ENCODE measurements around the gene MARCHF10. TPM values are rescaled to one million over a fixed set of nuclear protein-coding genes. Genes with fewer than 3 reads are reported as not detected.

The MARCHF10 gene
- total and polyA plus RNA-seq, 2 donors (not counting 3 experiments of a cell fraction or from before 2014, with no cell fraction given), result 0.11 TPM; not detected in 1

DNA sequence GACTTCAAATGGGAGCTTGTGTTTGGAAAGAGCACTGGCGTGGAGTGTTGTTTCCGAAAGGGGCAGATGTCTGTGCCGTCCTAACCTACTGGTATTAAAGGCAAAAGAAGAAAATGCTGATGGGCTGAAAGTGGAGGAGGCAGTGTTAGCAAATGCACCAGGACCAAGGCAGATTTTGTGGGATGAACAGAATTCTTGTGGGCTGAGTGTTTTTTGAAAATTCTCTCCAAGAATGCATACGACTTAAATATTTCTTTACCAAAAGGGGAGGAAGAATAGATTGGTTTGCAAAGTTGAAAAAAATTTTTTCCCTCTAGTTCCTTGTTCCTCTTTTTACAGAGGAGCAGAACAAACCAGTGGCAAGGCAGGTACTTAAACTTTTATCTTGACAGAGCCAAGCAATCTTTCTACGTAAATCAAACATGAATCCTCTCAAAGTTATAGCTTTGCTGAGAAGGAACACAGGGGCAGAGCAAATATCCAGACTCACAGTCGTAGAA lies 16.8 kb downstream of the MARCHF10 start:
- POLR2A ChIA-PET, result no interaction called here
- intact Hi-C loops (cut with micrococcal nuclease), result no loop called here
- H2AFZ ChIP-seq (ENCODE audit: low read depth, low read length), result no peak overlapping the region

DNA sequence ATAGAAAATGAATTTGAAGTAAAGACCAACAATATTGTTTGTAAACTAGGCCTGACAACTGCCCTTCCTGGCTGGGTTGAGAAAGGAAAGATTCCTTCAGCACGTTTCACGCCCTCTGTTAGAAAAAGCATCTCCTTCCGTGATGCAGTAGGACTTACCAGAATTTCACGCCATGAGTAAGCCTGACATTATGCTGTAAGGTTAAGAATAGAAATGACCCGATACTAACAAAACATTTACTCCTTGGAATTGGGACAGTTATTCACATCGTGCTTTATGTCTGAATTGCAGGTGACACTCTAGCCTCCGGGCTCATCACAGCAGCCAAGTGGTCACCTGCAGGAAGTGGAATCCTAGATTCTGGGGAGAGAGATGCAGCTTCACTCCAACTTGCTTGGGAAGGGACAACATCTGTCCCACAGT lies 17.5 kb downstream of the MARCHF10 start:
- Histone ChIP-seq H2AFZ (ENCODE audit: low read depth, low read length) (no peak overlapping the region), H4K20me1 (replicated peaks; ENCODE audit: control insufficient read depth, extremely low read depth, insufficient read depth, low read length) (no peaks in the 10 kb centered on the region), H3K27me3 (ENCODE audit: control insufficient read depth in 2 of 2, insufficient read depth in 2 of 2, low read length in 2 of 2) (no peaks in the 10 kb centered on the region), H3K27ac (ENCODE audit: insufficient read depth, low read depth, low read length) (no peak overlapping the region), H3K9me1 (replicated peaks; ENCODE audit: control insufficient read depth, extremely low read depth, insufficient read depth, low read length) (no peaks in the 10 kb centered on the region), H3K9me3 (replicated peaks; ENCODE audit: control insufficient read depth, insufficient read depth, low read length) (no peaks in the 10 kb centered on the region), H3K36me3 (ENCODE audit: control insufficient read depth in 2 of 2, extremely low read depth in 1 of 2, insufficient read depth in 2 of 2, low read length in 2 of 2) (no peaks in the 10 kb centered on the region), H3K79me2 (ENCODE audit: control insufficient read depth, insufficient read depth, low read length) (no peaks in the 10 kb centered on the region), H3K4me1 (ENCODE audit: control insufficient read depth, extremely low read depth, insufficient read depth, low read length) (no peaks in the 10 kb centered on the region), H3K9ac (replicated peaks; ENCODE audit: extremely low read depth, insufficient read depth, low read length) (no peak overlapping the region), H3K4me3 (replicated peaks in 1 of 3; ENCODE audit: insufficient read depth in 1 of 3, low read depth in 1 of 3, low read length in 3 of 3) (no peak overlapping the region), H3K4me2 (ENCODE audit: insufficient read depth, low read length) (no peak overlapping the region)
- dilution Hi-C loops (cut with MboI; ENCODE audit: extremely low pct_ligation_motif_present, low sequenced_read_pairs) (no loop called here), intact Hi-C loops (cut with micrococcal nuclease) (no loop called here)
- no peak for FAIRE-seq
- DNase-seq (ENCODE audit: low read depth, low spot score), result no peak
- BruUV-seq (replicated peaks), result no TSS peak
- CTCF ChIA-PET, result no interaction called here
- TF ChIP-seq, protein P1, sequence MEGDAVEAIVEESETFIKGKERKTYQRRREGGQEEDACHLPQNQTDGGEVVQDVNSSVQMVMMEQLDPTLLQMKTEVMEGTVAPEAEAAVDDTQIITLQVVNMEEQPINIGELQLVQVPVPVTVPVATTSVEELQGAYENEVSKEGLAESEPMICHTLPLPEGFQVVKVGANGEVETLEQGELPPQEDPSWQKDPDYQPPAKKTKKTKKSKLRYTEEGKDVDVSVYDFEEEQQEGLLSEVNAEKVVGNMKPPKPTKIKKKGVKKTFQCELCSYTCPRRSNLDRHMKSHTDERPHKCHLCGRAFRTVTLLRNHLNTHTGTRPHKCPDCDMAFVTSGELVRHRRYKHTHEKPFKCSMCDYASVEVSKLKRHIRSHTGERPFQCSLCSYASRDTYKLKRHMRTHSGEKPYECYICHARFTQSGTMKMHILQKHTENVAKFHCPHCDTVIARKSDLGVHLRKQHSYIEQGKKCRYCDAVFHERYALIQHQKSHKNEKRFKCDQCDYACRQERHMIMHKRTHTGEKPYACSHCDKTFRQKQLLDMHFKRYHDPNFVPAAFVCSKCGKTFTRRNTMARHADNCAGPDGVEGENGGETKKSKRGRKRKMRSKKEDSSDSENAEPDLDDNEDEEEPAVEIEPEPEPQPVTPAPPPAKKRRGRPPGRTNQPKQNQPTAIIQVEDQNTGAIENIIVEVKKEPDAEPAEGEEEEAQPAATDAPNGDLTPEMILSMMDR (IDR thresholded peaks at IDR 0.05; ENCODE audit: extremely low read depth in 1 of 2, insufficient read depth in 1 of 2, low read depth in 1 of 2, low read length in 2 of 2), result no peak
- TF ChIP-seq JUN (IDR thresholded peaks at IDR 0.05; ENCODE audit: borderline replicate concordance, insufficient read depth, insufficient read length, low read depth), result no peak
- TF ChIP-seq POLR2AphosphoS5 (IDR thresholded peaks at IDR 0.05; ENCODE audit: insufficient read depth, low read depth, low read length), result no peak
- no peak for TF ChIP-seq POLR2A (IDR thresholded peaks at IDR 0.05; ENCODE audit: low read depth, low read length)
- TF ChIP-seq EZH2 (IDR thresholded peaks at IDR 0.05; ENCODE audit: borderline replicate concordance, low read depth, low read length, severe bottlenecking), result no peak
- no peak for TF ChIP-seq GATA2 (IDR thresholded peaks at IDR 0.05; ENCODE audit: insufficient read depth, insufficient read length, low read depth, low read length)
- no peak for TF ChIP-seq MYC (IDR thresholded peaks at IDR 0.05; ENCODE audit: low read depth, low read length)
- TF ChIP-seq, protein P2, sequence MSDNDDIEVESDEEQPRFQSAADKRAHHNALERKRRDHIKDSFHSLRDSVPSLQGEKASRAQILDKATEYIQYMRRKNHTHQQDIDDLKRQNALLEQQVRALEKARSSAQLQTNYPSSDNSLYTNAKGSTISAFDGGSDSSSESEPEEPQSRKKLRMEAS (IDR thresholded peaks at IDR 0.05; ENCODE audit: insufficient read depth, insufficient read length), result no peak
- TF ChIP-seq FOS (IDR thresholded peaks at IDR 0.05; ENCODE audit: borderline replicate concordance, insufficient read depth, low read length), result no peak
- POLR2A ChIA-PET, result no interaction called here

More for the DNA sequence above, 16.8 kb downstream of the MARCHF10 start:
- no peak for TF ChIP-seq MYC (IDR thresholded peaks at IDR 0.05; ENCODE audit: low read depth, low read length)
- no peak for TF ChIP-seq GATA2 (IDR thresholded peaks at IDR 0.05; ENCODE audit: insufficient read depth, insufficient read length, low read depth, low read length)
- Histone ChIP-seq H3K27me3 (ENCODE audit: control insufficient read depth in 2 of 2, insufficient read depth in 2 of 2, low read length in 2 of 2) (no peaks in the 10 kb centered on the region), H3K4me1 (ENCODE audit: control insufficient read depth, extremely low read depth, insufficient read depth, low read length) (no peaks in the 10 kb centered on the region), H4K20me1 (replicated peaks; ENCODE audit: control insufficient read depth, extremely low read depth, insufficient read depth, low read length) (no peaks in the 10 kb centered on the region), H3K27ac (ENCODE audit: insufficient read depth, low read depth, low read length) (no peak overlapping the region), H3K79me2 (ENCODE audit: control insufficient read depth, insufficient read depth, low read length) (no peaks in the 10 kb centered on the region), H3K9me1 (replicated peaks; ENCODE audit: control insufficient read depth, extremely low read depth, insufficient read depth, low read length) (no peaks in the 10 kb centered on the region), H3K4me2 (ENCODE audit: insufficient read depth, low read length) (no peak overlapping the region), H3K4me3 (replicated peaks in 1 of 3; ENCODE audit: insufficient read depth in 1 of 3, low read depth in 1 of 3, low read length in 3 of 3) (no peak overlapping the region), H3K36me3 (ENCODE audit: control insufficient read depth in 2 of 2, extremely low read depth in 1 of 2, insufficient read depth in 2 of 2, low read length in 2 of 2) (no peaks in the 10 kb centered on the region), H3K9ac (replicated peaks; ENCODE audit: extremely low read depth, insufficient read depth, low read length) (no peak overlapping the region), H3K9me3 (replicated peaks; ENCODE audit: control insufficient read depth, insufficient read depth, low read length) (no peaks in the 10 kb centered on the region)
- dilution Hi-C loops (cut with MboI; ENCODE audit: extremely low pct_ligation_motif_present, low sequenced_read_pairs), result no loop called here
- BruUV-seq (replicated peaks), result no TSS peak
- DNase-seq (ENCODE audit: low read depth, low spot score), result no peak
- FAIRE-seq, result no peak
- CTCF ChIA-PET, result no interaction called here
